Caco-2 (cell line): ENCODE results near the gene PPP2R5D. TPM values are rescaled to one million over a fixed set of nuclear protein-coding genes. Genes with fewer than 3 reads are reported as not detected.

Source experiments
- BruUV-seq: library from RNA; stranded (reverse); fragments of 400-500 nt; replicated peaks from 2 replicates; lab custom pipeline; 2021; lab: Mats Ljungman, UMichigan
- CTCF ChIA-PET: fragments of 300-600 bp; sonication (Branson Sonifier 250); formaldehyde crosslinking; loops from one replicate; lab custom pipeline; 2022; ENCODE audit warnings: antibody characterized with exemption; lab: Charles Lee
- POLR2A ChIA-PET: fragments of 300-600 bp; sonication (Branson Sonifier 250); formaldehyde crosslinking; loops from one replicate; lab custom pipeline; 2022; ENCODE audit warnings: antibody characterized with exemption; lab: Charles Lee
- DNase-seq, 2 experiments: peaks; one replicate each; pipeline versions ENCODE4 v3.0.0 to v3.0.0-alpha.2; 2020 to 2022
- H3K27me3 ChIP-seq: replicated peaks from 2 replicates; pipeline ENCODE4 v1.6.0; 2011; ENCODE audit warnings: low read length; ENCODE audit not compliant: control insufficient read depth, insufficient read depth
- H3K36me3 ChIP-seq: 2 replicates; pipeline ENCODE4 v1.5.1; 2011; ENCODE audit warnings: low read length; ENCODE audit not compliant: control insufficient read depth, insufficient read depth
- H3K4me1 ChIP-seq: fragments of 250-450 bp; sonication (Bioruptor Pico); 2 replicates; pipeline ENCODE4 v1.5.1; 2020; ENCODE audit warnings: mild to moderate bottlenecking
- H3K4me3 ChIP-seq: 2 replicates; pipeline ENCODE4 v1.5.1; 2011; ENCODE audit warnings: low read depth, mild to moderate bottlenecking, control low read depth, low read length
- H3K9me3 ChIP-seq: fragments of 250-450 bp; sonication (Bioruptor Pico); 2 replicates; pipeline ENCODE4 v1.5.1; 2020; ENCODE audit warnings: mild to moderate bottlenecking, moderate library complexity
- H3K27ac Mint-ChIP-seq: one replicate; pipeline ENCODE4 v1.8.0; 2022; ENCODE audit warnings: mixed read lengths; ENCODE audit not compliant: unreplicated experiment
- H3K27me3 Mint-ChIP-seq: one replicate; pipeline ENCODE4 v1.8.0; 2022; ENCODE audit warnings: mixed read lengths; ENCODE audit not compliant: insufficient read depth, unreplicated experiment
- H3K36me3 Mint-ChIP-seq: one replicate; pipeline ENCODE4 v1.8.0; 2022; ENCODE audit warnings: mild to moderate bottlenecking, mixed read lengths; ENCODE audit not compliant: insufficient read depth, unreplicated experiment
- H3K4me1 Mint-ChIP-seq: one replicate; pipeline ENCODE4 v1.8.0; 2022; ENCODE audit warnings: low read depth, mixed read lengths; ENCODE audit not compliant: unreplicated experiment
- H3K4me3 Mint-ChIP-seq: one replicate; pipeline ENCODE4 v1.8.0; 2022; ENCODE audit warnings: mild to moderate bottlenecking, moderate library complexity, mixed read lengths; ENCODE audit not compliant: unreplicated experiment
- H3K9me3 Mint-ChIP-seq: one replicate; pipeline ENCODE4 v1.8.0; 2022; ENCODE audit warnings: mixed read lengths; ENCODE audit not compliant: unreplicated experiment
- intact Hi-C: fragments of 100-400 bp; cut with micrococcal nuclease; formaldehyde crosslinking; loops from one replicate; pipeline ENCODE4 v1.10.0; 2022; ENCODE audit not compliant: unreplicated experiment
- total RNA-seq: library from RNA; stranded (reverse); gene quantifications from 2 replicates; pipeline ENCODE4 v1.2.3, GENCODE V29; 2022
- TF ChIP-seq, protein P1 (sequence below), 2 experiments: fragments of 200-600 bp in 1 of 2; IDR thresholded peaks; 1 replicate in 1 of 2; 2 replicates in 1 of 2; pipeline versions ENCODE4 v1.5.1 to v1.8.0; 2011 to 2022; ENCODE audit warnings: antibody characterized with exemption in 1 of 2, control low read depth in 1 of 2, inconsistent platforms in 1 of 2, low read depth in 1 of 2, low read length in 1 of 2, mild to moderate bottlenecking in 1 of 2, moderate library complexity in 1 of 2; ENCODE audit not compliant: insufficient read depth in 1 of 2, severe bottlenecking in 1 of 2, unreplicated experiment in 1 of 2

Gene PPP2R5D
- total RNA-seq, 1 experiment from 2014 or later = 45.0 TPM

DNA sequence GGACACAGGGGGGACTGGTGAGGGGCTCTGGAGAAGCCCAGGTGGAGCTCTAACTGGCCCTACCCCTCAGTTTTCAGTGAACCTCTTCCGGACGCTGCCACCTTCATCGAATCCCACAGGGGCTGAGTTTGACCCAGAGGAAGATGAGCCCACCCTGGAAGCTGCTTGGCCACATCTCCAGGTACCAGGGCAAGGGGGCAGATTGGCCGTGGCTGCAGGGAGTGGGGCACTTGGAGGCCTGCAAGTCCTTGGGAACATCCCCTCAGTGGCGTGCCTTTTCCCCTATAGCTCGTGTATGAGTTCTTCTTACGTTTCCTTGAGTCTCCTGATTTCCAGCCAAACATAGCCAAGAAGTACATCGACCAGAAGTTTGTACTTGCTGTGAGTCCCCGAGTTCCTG, 22.8 kb downstream of the PPP2R5D start:
- intact Hi-C loops = no loop called here
- ChIA-PET CTCF (interaction anchor here (1.1 kb wide), 1 partner anchor 137 kb away, joined by 3 read pairs; no protein-coding TSS in a partner anchor), POLR2A (no interaction called here)
- no peaks in the 10 kb centered on the region for H3K27me3 Mint-ChIP-seq
- TF ChIP-seq, protein P1, sequence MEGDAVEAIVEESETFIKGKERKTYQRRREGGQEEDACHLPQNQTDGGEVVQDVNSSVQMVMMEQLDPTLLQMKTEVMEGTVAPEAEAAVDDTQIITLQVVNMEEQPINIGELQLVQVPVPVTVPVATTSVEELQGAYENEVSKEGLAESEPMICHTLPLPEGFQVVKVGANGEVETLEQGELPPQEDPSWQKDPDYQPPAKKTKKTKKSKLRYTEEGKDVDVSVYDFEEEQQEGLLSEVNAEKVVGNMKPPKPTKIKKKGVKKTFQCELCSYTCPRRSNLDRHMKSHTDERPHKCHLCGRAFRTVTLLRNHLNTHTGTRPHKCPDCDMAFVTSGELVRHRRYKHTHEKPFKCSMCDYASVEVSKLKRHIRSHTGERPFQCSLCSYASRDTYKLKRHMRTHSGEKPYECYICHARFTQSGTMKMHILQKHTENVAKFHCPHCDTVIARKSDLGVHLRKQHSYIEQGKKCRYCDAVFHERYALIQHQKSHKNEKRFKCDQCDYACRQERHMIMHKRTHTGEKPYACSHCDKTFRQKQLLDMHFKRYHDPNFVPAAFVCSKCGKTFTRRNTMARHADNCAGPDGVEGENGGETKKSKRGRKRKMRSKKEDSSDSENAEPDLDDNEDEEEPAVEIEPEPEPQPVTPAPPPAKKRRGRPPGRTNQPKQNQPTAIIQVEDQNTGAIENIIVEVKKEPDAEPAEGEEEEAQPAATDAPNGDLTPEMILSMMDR (IDR thresholded peaks at IDR 0.05; ENCODE audit: insufficient read depth in 1 of 2, low read depth in 1 of 2, low read length in 1 of 2, severe bottlenecking in 1 of 2, unreplicated experiment in 1 of 2) = no peak
- no peaks in the 10 kb centered on the region for H3K9me3 Mint-ChIP-seq
- Histone ChIP-seq H3K4me3 (no peak overlapping the region), H3K4me1 (no peaks in the 10 kb centered on the region), H3K36me3 (peaks cover 3% of the 10 kb centered on the region), H3K9me3 (no peaks in the 10 kb centered on the region), H3K27me3 (no peaks in the 10 kb centered on the region)
- H3K27ac Mint-ChIP-seq = no peak overlapping the region
- BruUV-seq = no TSS peak
- no peaks in the 10 kb centered on the region for H3K4me1 Mint-ChIP-seq
- no peak for DNase-seq
- no peak overlapping the region for H3K4me3 Mint-ChIP-seq
- H3K36me3 Mint-ChIP-seq = peaks cover 45% of the 10 kb centered on the region

DNA sequence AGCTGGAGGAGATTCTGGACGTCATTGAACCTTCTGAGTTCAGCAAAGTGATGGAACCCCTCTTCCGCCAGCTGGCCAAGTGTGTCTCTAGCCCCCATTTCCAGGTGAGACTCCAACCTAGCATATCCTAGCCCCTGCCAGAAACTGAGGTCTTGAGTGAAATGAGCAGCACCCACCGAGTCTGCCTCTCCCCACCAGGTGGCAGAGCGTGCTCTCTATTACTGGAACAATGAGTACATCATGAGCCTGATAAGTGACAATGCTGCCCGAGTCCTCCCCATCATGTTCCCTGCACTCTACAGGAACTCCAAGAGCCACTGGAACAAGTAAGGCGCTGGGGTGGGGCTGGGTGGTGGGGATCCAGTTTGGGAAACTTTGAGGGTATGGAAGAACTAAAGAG, 24.8 kb downstream of the PPP2R5D start:
- H3K36me3 Mint-ChIP-seq = peaks cover 54% of the 10 kb centered on the region
- intact Hi-C loops = loop anchor here (1.0 kb wide), 1 partner anchor 108 kb away; no protein-coding TSS in a partner anchor
- peaks cover 3% of the 10 kb centered on the region for H3K36me3 ChIP-seq

DNA sequence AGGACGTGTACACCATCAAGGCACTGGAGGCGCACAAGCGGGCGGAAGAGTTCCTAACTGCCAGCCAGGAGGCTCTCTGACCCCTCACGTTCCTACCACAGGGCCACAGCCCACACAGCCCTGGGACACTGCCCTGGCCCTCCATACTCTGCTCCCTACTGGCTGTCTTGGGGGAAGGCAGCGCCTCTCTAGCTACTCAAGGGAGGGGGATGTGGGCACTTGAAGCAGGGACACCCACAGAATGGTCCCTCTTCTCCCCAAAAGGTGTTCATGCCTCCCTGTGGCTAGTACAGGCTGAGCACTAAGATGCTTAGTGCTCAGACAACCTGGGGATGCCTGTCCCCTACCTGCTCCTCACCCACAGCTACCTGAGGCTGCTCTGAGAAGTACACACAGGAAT, 26.8 kb downstream of the PPP2R5D start:
- Mint-ChIP-seq H3K27me3 (no peaks in the 10 kb centered on the region), H3K36me3 (peaks cover 55% of the 10 kb centered on the region), H3K27ac (no peak overlapping the region), H3K9me3 (no peaks in the 10 kb centered on the region), H3K4me3 (no peak overlapping the region), H3K4me1 (peaks cover 21% of the 10 kb centered on the region)
- no peak overlapping the region for H3K4me3 ChIP-seq
- TF ChIP-seq, protein P1 (IDR thresholded peaks at IDR 0.05; ENCODE audit: insufficient read depth in 1 of 2, low read depth in 1 of 2, low read length in 1 of 2, severe bottlenecking in 1 of 2, unreplicated experiment in 1 of 2) = no peak
- no peaks in the 10 kb centered on the region for H3K27me3 ChIP-seq
- H3K9me3 ChIP-seq = no peaks in the 10 kb centered on the region
- no peak for DNase-seq
- H3K36me3 ChIP-seq = peaks cover 3% of the 10 kb centered on the region
- POLR2A ChIA-PET = no interaction called here
- 0 out of 2 replicates have a peak, but pooled peaks cover 4% of the 10 kb centered on the region for H3K4me1 ChIP-seq
- CTCF ChIA-PET = interaction anchor here (0.6 kb wide), 1 partner anchor 478 kb away, joined by 3 read pairs; no protein-coding TSS in a partner anchor
- intact Hi-C loops = no loop called here
- BruUV-seq = no TSS peak

More for the DNA sequence above, 24.8 kb downstream of the PPP2R5D start:
- peak; percentile 46 to 47 for DNase-seq
- no peak overlapping the region for H3K27ac Mint-ChIP-seq
- TF ChIP-seq, protein P1 (IDR thresholded peaks at IDR 0.05; ENCODE audit: insufficient read depth in 1 of 2, low read depth in 1 of 2, low read length in 1 of 2, severe bottlenecking in 1 of 2, unreplicated experiment in 1 of 2) = peak; percentile 42 to 57
- ChIA-PET POLR2A (interaction anchor here (1.1 kb wide), 1 partner anchor 12 kb away, joined by 3 read pairs; no protein-coding TSS in a partner anchor), CTCF (no interaction called here)
- H3K4me3 Mint-ChIP-seq = no peak overlapping the region
- H3K9me3 Mint-ChIP-seq = no peaks in the 10 kb centered on the region
- no peak overlapping the region for H3K4me3 ChIP-seq
- no peaks in the 10 kb centered on the region for H3K27me3 ChIP-seq
- H3K4me1 ChIP-seq = 0 out of 2 replicates have a peak, but pooled peaks cover 4% of the 10 kb centered on the region
- no TSS peak for BruUV-seq
- H3K9me3 ChIP-seq = no peaks in the 10 kb centered on the region
- peaks cover 12% of the 10 kb centered on the region for H3K4me1 Mint-ChIP-seq
- H3K27me3 Mint-ChIP-seq = no peaks in the 10 kb centered on the region
